Measurements from ENCODE around the gene SIPA1. TPM values are rescaled to one million over a fixed set of nuclear protein-coding genes. Genes with fewer than 3 reads are reported as not detected.
"Not testable (repeated sequence)": the region's sequence is repeated elsewhere in the genome, so short reads cannot be mapped to it uniquely, and the experiment has no call there.

SIPA1 gene
- total RNA-seq, 4 donors from 2014 or later = 18.0 to 48.7 (median 24.7) TPM

- TF ChIP-seq CTCF (IDR thresholded peaks at IDR 0.05) (no peak), POLR2A (IDR thresholded peaks at IDR 0.05) (no peak)
- Histone ChIP-seq H3K4me1 (peaks cover 10 to 40% (median 17%) of the 10 kb centered on the region in 4 donors), H3K36me3 (peaks cover 0 to 76% (median 0%) of the 10 kb centered on the region in 3 donors), H3K9me3 (no peaks in the 10 kb centered on the region), H3K27ac (no peak overlapping the region), H3K27me3 (no peaks in the 10 kb centered on the region), H3K4me3 (no peak overlapping the region)
- DNase-seq = peak in 1 of 3 donors; percentile 44
These were observed 20.5 kb downstream of the SIPA1 start for GRCh38 chr11:65658174-65659021.

GRCh38 chr11:65660038-65660437 is 22.1 kb downstream of the SIPA1 start:
- no peak for TF ChIP-seq POLR2A (IDR thresholded peaks at IDR 0.05)
- no peak for TF ChIP-seq CTCF (IDR thresholded peaks at IDR 0.05)
- Histone ChIP-seq H3K36me3 (peaks cover 0 to 66% (median 0%) of the 10 kb centered on the region in 3 donors), H3K27ac (no peak overlapping the region)

GRCh38 chr11:65660908-65661307 is 23.0 kb downstream of the SIPA1 start:
- peaks cover 0 to 57% (median 0%) of the 10 kb centered on the region in 3 donors for H3K36me3 ChIP-seq

More at GRCh38 chr11:65660038-65660437, 22.1 kb downstream of the SIPA1 start:
- no peak for DNase-seq
- Histone ChIP-seq H3K9me3 (no peaks in the 10 kb centered on the region), H3K4me3 (no peak overlapping the region), H3K4me1 (peaks cover 3 to 32% (median 14%) of the 10 kb centered on the region in 4 donors), H3K27me3 (no peaks in the 10 kb centered on the region)

GRCh38 chr11:65661599-65662246 is 23.8 kb downstream of the SIPA1 start:
- no peaks in the 10 kb centered on the region for H3K9me3 ChIP-seq
- H3K4me1 ChIP-seq = peaks cover 3 to 32% (median 14%) of the 10 kb centered on the region in 4 donors
- DNase-seq = peak in 1 of 3 donors; percentile 45
- H3K27me3 ChIP-seq = no peaks in the 10 kb centered on the region
- peak overlapping the region; percentile 85 to 99 (median 96) for H3K4me3 ChIP-seq
- TF ChIP-seq CTCF (IDR thresholded peaks at IDR 0.05) (no peak), POLR2A (IDR thresholded peaks at IDR 0.05) (no peak)
- peaks cover 0 to 49% (median 0%) of the 10 kb centered on the region in 3 donors for H3K36me3 ChIP-seq
- peak overlapping the region; percentile 94 to 99 (median 98) for H3K27ac ChIP-seq

More at GRCh38 chr11:65660908-65661307, 23.0 kb downstream of the SIPA1 start:
- peak overlapping the region in 1 of 4 donors; percentile 96 for H3K27ac ChIP-seq
- H3K9me3 ChIP-seq, H3K4me3 ChIP-seq, DNase-seq, H3K27me3 ChIP-seq: not testable (repeated sequence)
- peaks cover 3 to 32% (median 14%) of the 10 kb centered on the region in 4 donors for H3K4me1 ChIP-seq

GRCh38 chr11:65662247-65662798 is 24.4 kb downstream of the SIPA1 start:
- Histone ChIP-seq H3K4me1 (peaks cover 3 to 32% (median 14%) of the 10 kb centered on the region in 4 donors), H3K9me3 (no peaks in the 10 kb centered on the region), H3K27ac (peak overlapping the region; percentile 94 to 99 (median 98)), H3K36me3 (peaks cover 0 to 43% (median 0%) of the 10 kb centered on the region in 3 donors), H3K4me3 (peak overlapping the region; percentile 85 to 99 (median 96)), H3K27me3 (no peaks in the 10 kb centered on the region)
- TF ChIP-seq POLR2A (IDR thresholded peaks at IDR 0.05) = no peak
- TF ChIP-seq CTCF (IDR thresholded peaks at IDR 0.05) = no peak
- DNase-seq = no peak

Data from Peyer's patch (tissue), 4 donors.